Heart left ventricle (tissue), 16 donors: ENCODE measurements around the gene PPP1R12C. TPM values are rescaled to one million over a fixed set of nuclear protein-coding genes. Genes with fewer than 3 reads are reported as not detected.

Source experiments
- ATAC-seq, 4 donors: fragments of 200-7000 bp; cut with Tn5 transposase; one replicate each; pipeline ENCODE4 v1.9.1; 2020 to 2022; ENCODE audit warnings: moderate library complexity in 4 of 4, mild to moderate bottlenecking in 3 of 4, moderate number of reproducible peaks in 1 of 4
- DNase-seq, 5 donors: peaks; one replicate each; pipeline ENCODE4 v3.0.0-alpha.2; 2020
- H3K27ac ChIP-seq, 12 donors: fragments of 200-600 bp; sonication (generic) in 4 of 12; one replicate each; pipeline versions ENCODE4 v1.5.0 to v1.8.0; 2016 to 2022; ENCODE audit warnings: mild to moderate bottlenecking in 2 of 12
- H3K27me3 ChIP-seq, 9 donors: fragments of 200-600 bp; sonication (generic) in 2 of 9; one replicate each; pipeline versions ENCODE4 v1.5.1 to v1.8.0; 2016 to 2022; ENCODE audit warnings: mild to moderate bottlenecking in 3 of 9
- H3K36me3 ChIP-seq, 9 donors: fragments of 200-600 bp; sonication (generic) in 2 of 9; one replicate each; pipeline versions ENCODE4 v1.5.0 to v1.8.0; 2018 to 2022; ENCODE audit warnings: mild to moderate bottlenecking in 2 of 9
- H3K4me1 ChIP-seq, 12 donors: fragments of 200-600 bp; sonication (generic) in 4 of 12; one replicate each; pipeline versions ENCODE4 v1.5.0 to v1.8.0; 2016 to 2022; ENCODE audit warnings: mild to moderate bottlenecking in 3 of 12
- H3K4me3 ChIP-seq, 12 donors: fragments of 200-600 bp; sonication (generic) in 4 of 12; one replicate each; pipeline versions ENCODE4 v1.5.0 to v1.8.0; 2017 to 2022; ENCODE audit warnings: mild to moderate bottlenecking in 9 of 12, moderate library complexity in 4 of 12
- H3K9me3 ChIP-seq, 12 donors: fragments of 200-600 bp; sonication (generic) in 4 of 12; one replicate each; pipeline versions ENCODE4 v1.5.0 to v1.8.0; 2016 to 2022; ENCODE audit warnings: mild to moderate bottlenecking in 1 of 12
- CTCF ChIP-seq, 12 donors: fragments of 200-600 bp; sonication (generic) in 4 of 12; IDR thresholded peaks; one replicate each; pipeline versions ENCODE4 v1.5.0 to v1.8.0; 2018 to 2022; ENCODE audit warnings: antibody characterized with exemption in 12 of 12, mild to moderate bottlenecking in 5 of 12
- POLR2A ChIP-seq, 2 donors: fragments of 450-650 bp; IDR thresholded peaks; one replicate each; pipeline ENCODE4 v1.6.1; 2017; ENCODE audit warnings: antibody characterized with exemption in 2 of 2, mild to moderate bottlenecking in 2 of 2, moderate library complexity in 2 of 2
- WGBS, 4 donors: extraction: QIAGEN DNeasy Blood & Tissue Kit in 2 of 4; methylation state at CpG; one replicate each; pipeline versions ENCODE4 v1.1.5 to v1.1.7; 2013 to 2018; 5-methylcytosine and 5-hydroxymethylcytosine counted together
- intact Hi-C, 10 donors: fragments of 100-400 bp; cut with DNase I; formaldehyde crosslinking; loops; one replicate each; pipeline versions ENCODE4 v1.11.1 to v1.14.2; 2022
- polyA plus RNA-seq, 2 donors: library from polyadenylated mRNA; stranded (reverse); fragments of 200-250 nt; gene quantifications; one replicate each; pipeline ENCODE4 v1.2.3, GENCODE V29; 2013
- total RNA-seq, 9 donors: library from RNA; depleted of rRNA in 2 of 9; stranded (reverse); fragments of >200 nt in 2 of 9; fragmentation: NEBNext Ultra II Directional in 3 of 9; extraction: Animal tissue kit (Norgen Biotek cat#: 25700) in 3 of 9; gene quantifications; one replicate each; pipeline versions ENCODE4 v1.1.0 to v1.2.4, GENCODE V29; 2016 to 2023
- donor health status: ischemic (EF 13 %, LVEDD 7.1; RV severe dilation, severe dysfunction).
- donor health status: healthy with polysubstance abuse.
- donor health status: DM: no; HTN: yes; CAD: no.
- donor health status: DM: no; HTN: no; CAD: no.
- donor health status: ischemic (EF 25% LVEDD 6.9; RV normal size, moderate dysfunction).
- donor health status: ischemic (EF 25% LVEDD 5.7; RV mildly dilated, moderate dysfunction).
- donor health status: healthy.
- donor health status: DM: yes; HTN: yes; CAD: no.
- donor health status: ischemic (EF 35%, LVEDD 5.7; RV mildly dilated, moderate dysfunction).
- donor health status: nonischemic (EF 11% LVEDD 7.7; RV severe dilation, severe dysfunction).
- donor health status: DM: yes; HTN: yes; CAD: no.
- donor health status: PGD.
- donor health status: ischemic (EF 29% LVEDD 5.4; RV normal size, mild dysfunction).
- donor health status: nonischemic (EF 23%, LVEDD 6.1; RV moderate dilation, normal function).

PPP1R12C gene
- total and polyA plus RNA-seq, 11 donors = 116 to 324 (median 209) TPM

- no peak for ATAC-seq
- Histone ChIP-seq H3K4me1 (no peaks in the 10 kb centered on the region), H3K4me3 (no peak overlapping the region), H3K9me3 (no peaks in the 10 kb centered on the region), H3K27ac (no peak overlapping the region), H3K27me3 (no peaks in the 10 kb centered on the region), H3K36me3 (peaks cover 5 to 96% (median 82%) of the 10 kb centered on the region in 9 donors)
- 89 to 96% (median 92%) methylated on average over 9 to 12 of the region's 12 CpGs for WGBS, 4 donors
- no peak for DNase-seq
- TF ChIP-seq POLR2A (IDR thresholded peaks at IDR 0.05) (no peak), CTCF (IDR thresholded peaks at IDR 0.05) (no peak)
- intact Hi-C loops = no loop called here
Observed at GRCh38 chr19:55047951-55048350, 69.5 kb downstream of the PPP1R12C start.

GRCh38 chr19:55046975-55047622 is 70.3 kb downstream of the PPP1R12C start:
- intact Hi-C loops = no loop called here
- no peak overlapping the region for H3K27ac ChIP-seq
- no peaks in the 10 kb centered on the region for H3K27me3 ChIP-seq
- DNase-seq = no peak
- no peak for ATAC-seq
- peaks cover 5 to 96% (median 83%) of the 10 kb centered on the region in 9 donors for H3K36me3 ChIP-seq
- 80 to 87% (median 82%) methylated on average over 16 to 17 of the region's 17 CpGs for WGBS, 4 donors
- peaks cover 0 to 4% (median 0%) of the 10 kb centered on the region in 12 donors for H3K4me1 ChIP-seq
- H3K4me3 ChIP-seq = no peak overlapping the region
- TF ChIP-seq POLR2A (IDR thresholded peaks at IDR 0.05) = no peak
- no peaks in the 10 kb centered on the region for H3K9me3 ChIP-seq

- 94 to 96% (median 96%) methylated on average over 27 to 30 of the region's 30 CpGs for WGBS, 4 donors
- Histone ChIP-seq H3K27me3 (no peaks in the 10 kb centered on the region), H3K4me3 (no peak overlapping the region), H3K9me3 (no peaks in the 10 kb centered on the region), H3K36me3 (peaks cover 5 to 92% (median 79%) of the 10 kb centered on the region in 9 donors), H3K27ac (no peak overlapping the region), H3K4me1 (peaks cover 0 to 15% (median 0%) of the 10 kb centered on the region in 12 donors)
- DNase-seq = no peak
- ATAC-seq = no peak
- TF ChIP-seq CTCF (IDR thresholded peaks at IDR 0.05) (no peak), POLR2A (IDR thresholded peaks at IDR 0.05) (no peak)
- intact Hi-C loops = no loop called here
Observed at GRCh38 chr19:55044771-55045716, 72.4 kb downstream of the PPP1R12C start.

GRCh38 chr19:55044286-55044685 is 73.2 kb downstream of the PPP1R12C start:
- Histone ChIP-seq H3K4me3 (no peak overlapping the region), H3K27ac (no peak overlapping the region), H3K9me3 (no peaks in the 10 kb centered on the region), H3K36me3 (peaks cover 5 to 92% (median 78%) of the 10 kb centered on the region in 9 donors), H3K4me1 (peaks cover 0 to 15% (median 0%) of the 10 kb centered on the region in 12 donors), H3K27me3 (no peaks in the 10 kb centered on the region)
- ATAC-seq (no peak), DNase-seq (no peak)
- WGBS, 4 donors = 90 to 94% (median 94%) methylated on average over 5 of the region's 5 CpGs
- no peak for TF ChIP-seq CTCF (IDR thresholded peaks at IDR 0.05)
- TF ChIP-seq POLR2A (IDR thresholded peaks at IDR 0.05) = no peak
- intact Hi-C loops = no loop called here
